ENCODE results near the gene GSTT2. TPM values are rescaled to one million over a fixed set of nuclear protein-coding genes. Genes with fewer than 3 reads are reported as not detected.

Gene GSTT2
- total RNA-seq, 4 donors from 2014 or later, result 0.39 to 0.66 TPM; not detected in 2

DNA sequence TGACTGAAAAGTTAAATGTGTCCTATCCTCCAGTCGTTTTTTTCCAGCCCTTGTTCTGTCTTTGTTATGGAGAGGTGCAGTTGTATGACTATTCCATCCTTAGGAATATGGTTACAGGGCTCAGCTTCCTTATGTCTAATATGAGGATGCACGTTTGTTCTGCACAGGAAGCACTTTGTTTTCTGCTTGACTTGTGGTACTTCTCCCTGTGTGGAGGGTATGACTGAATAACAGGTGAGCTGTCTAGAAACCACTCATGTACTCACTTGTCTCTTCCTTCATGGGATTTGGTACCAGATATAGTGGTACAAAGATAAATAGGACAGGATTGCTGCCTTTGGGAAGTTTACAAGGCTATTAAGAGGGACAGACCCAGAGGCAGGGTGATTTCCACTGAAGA lies 48.6 kb downstream of the GSTT2 start:
- no peaks in the 10 kb centered on the region for H3K4me1 ChIP-seq
- DNase-seq (ENCODE audit: low spot score in 2 of 2), result no peak
- TF ChIP-seq, protein P1, sequence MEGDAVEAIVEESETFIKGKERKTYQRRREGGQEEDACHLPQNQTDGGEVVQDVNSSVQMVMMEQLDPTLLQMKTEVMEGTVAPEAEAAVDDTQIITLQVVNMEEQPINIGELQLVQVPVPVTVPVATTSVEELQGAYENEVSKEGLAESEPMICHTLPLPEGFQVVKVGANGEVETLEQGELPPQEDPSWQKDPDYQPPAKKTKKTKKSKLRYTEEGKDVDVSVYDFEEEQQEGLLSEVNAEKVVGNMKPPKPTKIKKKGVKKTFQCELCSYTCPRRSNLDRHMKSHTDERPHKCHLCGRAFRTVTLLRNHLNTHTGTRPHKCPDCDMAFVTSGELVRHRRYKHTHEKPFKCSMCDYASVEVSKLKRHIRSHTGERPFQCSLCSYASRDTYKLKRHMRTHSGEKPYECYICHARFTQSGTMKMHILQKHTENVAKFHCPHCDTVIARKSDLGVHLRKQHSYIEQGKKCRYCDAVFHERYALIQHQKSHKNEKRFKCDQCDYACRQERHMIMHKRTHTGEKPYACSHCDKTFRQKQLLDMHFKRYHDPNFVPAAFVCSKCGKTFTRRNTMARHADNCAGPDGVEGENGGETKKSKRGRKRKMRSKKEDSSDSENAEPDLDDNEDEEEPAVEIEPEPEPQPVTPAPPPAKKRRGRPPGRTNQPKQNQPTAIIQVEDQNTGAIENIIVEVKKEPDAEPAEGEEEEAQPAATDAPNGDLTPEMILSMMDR (IDR thresholded peaks at IDR 0.05), result no peak
- no peak for TF ChIP-seq EP300 (IDR thresholded peaks at IDR 0.05)
- no peak for TF ChIP-seq POLR2A (IDR thresholded peaks at IDR 0.05)
- H3K27me3 ChIP-seq, result no peaks in the 10 kb centered on the region
- WGBS, 2 donors, result 44 to 56% methylated on average over 2 of the region's 2 CpGs
- H3K36me3 ChIP-seq, result peaks cover 0 to 20% (median 0%) of the 10 kb centered on the region in 3 donors
- no peak overlapping the region for H3K27ac ChIP-seq
- H3K4me3 ChIP-seq, result no peak overlapping the region
- H3K9me3 ChIP-seq, result peaks cover 0 to 9% (median 0%) of the 10 kb centered on the region in 4 donors

DNA sequence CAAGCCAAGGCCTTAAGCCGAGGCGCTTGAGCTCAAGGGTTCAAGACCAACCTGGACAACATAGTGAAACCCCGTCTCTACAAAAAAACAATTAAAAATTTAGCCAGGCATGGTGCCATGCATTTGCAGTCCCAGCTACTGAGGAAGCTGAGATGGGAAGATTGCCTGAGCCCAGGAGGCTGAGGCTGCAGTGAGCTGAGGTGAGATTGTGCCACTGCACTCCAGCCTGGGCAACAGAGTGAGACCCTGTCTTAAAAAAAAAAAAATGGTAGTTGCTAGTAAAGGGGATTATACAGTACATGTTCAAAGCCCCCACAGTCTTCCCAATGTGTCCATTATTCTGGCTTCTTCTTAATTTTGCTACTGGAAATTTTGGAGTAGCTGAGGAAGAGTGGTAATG lies 49.4 kb downstream of the GSTT2 start:
- Histone ChIP-seq H3K36me3 (peaks cover 0 to 16% (median 0%) of the 10 kb centered on the region in 3 donors), H3K9me3 (peaks cover 0 to 6% (median 0%) of the 10 kb centered on the region in 4 donors), H3K4me1 (no peaks in the 10 kb centered on the region), H3K27ac (no peak overlapping the region), H3K27me3 (no peaks in the 10 kb centered on the region), H3K4me3 (no peak overlapping the region)
- WGBS, 2 donors, result 90 to 96% methylated on average over 3 of the region's 3 CpGs
- no peak for TF ChIP-seq EP300 (IDR thresholded peaks at IDR 0.05)
- no peak for TF ChIP-seq POLR2A (IDR thresholded peaks at IDR 0.05)
- TF ChIP-seq, protein P1 (IDR thresholded peaks at IDR 0.05), result no peak
- DNase-seq (ENCODE audit: low spot score in 2 of 2), result no peak

DNA sequence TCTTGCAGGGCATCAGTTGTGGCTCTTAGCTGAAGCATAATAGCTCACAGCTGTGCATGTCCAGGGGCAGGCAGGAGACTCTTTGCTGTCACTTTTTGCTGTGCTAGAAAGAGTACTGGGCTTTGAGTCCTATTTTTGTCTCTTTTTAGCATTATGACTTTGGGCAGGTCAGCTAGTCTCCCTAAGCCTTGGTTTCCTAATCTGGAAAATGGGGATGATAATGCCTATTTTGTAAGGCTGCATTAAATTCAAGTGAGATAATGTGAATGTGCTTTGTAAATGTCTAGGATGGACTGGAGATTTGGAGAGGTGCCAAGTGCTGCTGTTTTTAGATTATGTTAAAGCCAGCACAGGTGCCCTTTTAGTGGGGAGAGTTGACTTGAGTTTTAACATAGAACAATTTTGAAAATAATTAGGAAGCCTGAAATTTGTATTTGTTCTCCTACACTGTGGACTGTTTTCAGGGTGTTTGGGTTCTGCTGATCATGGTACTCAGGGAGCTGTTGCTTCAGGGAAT lies 50.3 kb downstream of the GSTT2 start:
- Histone ChIP-seq H3K27me3 (no peaks in the 10 kb centered on the region), H3K9me3 (no peaks in the 10 kb centered on the region), H3K4me1 (no peaks in the 10 kb centered on the region), H3K27ac (no peak overlapping the region), H3K4me3 (no peak overlapping the region), H3K36me3 (peaks cover 0 to 13% (median 0%) of the 10 kb centered on the region in 3 donors)
- no peak for TF ChIP-seq POLR2A (IDR thresholded peaks at IDR 0.05)
- TF ChIP-seq, protein P1 (IDR thresholded peaks at IDR 0.05), result no peak
- TF ChIP-seq EP300 (IDR thresholded peaks at IDR 0.05), result no peak
- DNase-seq (ENCODE audit: low spot score in 2 of 2), result no peak

Other genes starting within 250 kb of the GSTT2 start
- gene ZNF70, start 229.0 kb upstream of the GSTT2 start, total RNA-seq, result 1 to 10 TPM; 4.1 to 7.4 (median 6.0) TPM
- not detected for gene VPREB3, start 225.7 kb upstream of the GSTT2 start, total RNA-seq
- under 1 TPM in 1 of 4 donors, not detected in 3; 0.44 TPM for gene C22orf15, start 217.1 kb upstream of the GSTT2 start, total RNA-seq
- 10 to 100 TPM in 1 of 4 donors, 1 to 10 TPM in 2, not detected in 1; 3.7 to 14.0 (median 9.6) TPM for gene CHCHD10, start 212.2 kb upstream of the GSTT2 start, total RNA-seq
- gene MMP11, start 207.3 kb upstream of the GSTT2 start, total RNA-seq, result 1 to 10 TPM; 4.5 to 7.3 (median 5.6) TPM
- gene SMARCB1, start 193.2 kb upstream of the GSTT2 start, total RNA-seq, result 10 to 100 TPM; 31.5 to 53.4 (median 43.8) TPM
- 1 to 10 TPM in 1 of 4 donors, under 1 TPM in 1, not detected in 2; 0.60 to 2.3 TPM for gene DERL3, start 141.1 kb upstream of the GSTT2 start, total RNA-seq
- gene SLC2A11, start 122.3 kb upstream of the GSTT2 start, total RNA-seq, result 10 to 100 TPM in 3 of 4 donors, 1 to 10 TPM in 1; 6.9 to 28.9 (median 13.4) TPM
- 100 to 1,000 TPM; 160 to 481 (median 281) TPM for gene MIF, start 85.8 kb upstream of the GSTT2 start, total RNA-seq
- gene GSTT2B, start 18.9 kb upstream of the GSTT2 start, total RNA-seq, result 10 to 100 TPM in 2 of 4 donors, 1 to 10 TPM in 1, under 1 TPM in 1; 0.66 to 17.8 (median 8.7) TPM
- gene DDTL, start 13.2 kb upstream of the GSTT2 start, total RNA-seq, result 1 to 10 TPM in 3 of 4 donors, not detected in 1; 2.4 to 4.6 (median 3.3) TPM
- gene DDT, start 5.7 kb upstream of the GSTT2 start, total RNA-seq, result 100 to 1,000 TPM; 121 to 167 (median 131) TPM
- gene GSTT4, start 25.3 kb downstream of the GSTT2 start, total RNA-seq, result not detected
- gene CABIN1, start 31.2 kb downstream of the GSTT2 start, total RNA-seq, result 10 to 100 TPM; 55.5 to 75.0 (median 63.8) TPM
- gene SUSD2, start 201.4 kb downstream of the GSTT2 start, total RNA-seq, result 1 to 10 TPM; 9.0 to 9.6 (median 9.4) TPM